HG03520 (cell line): ENCODE measurements around the gene RPP25.
"Not testable (repeated sequence)": the region's sequence is repeated elsewhere in the genome, so short reads cannot be mapped to it uniquely, and the experiment has no call there.

Experiments
- ATAC-seq: cut with Tn5 transposase; IDR thresholded peaks from one replicate; pipeline ENCODE4 v1.9.1; 2021; ENCODE audit warnings: mild to moderate bottlenecking, moderate library complexity; ENCODE audit not compliant: unreplicated experiment

The RPP25 gene

GRCh38 chr15:74924525-74924924, 32.0 kb downstream of the RPP25 start:
- no peak for ATAC-seq

GRCh38 chr15:74920456-74920855, 36.1 kb downstream of the RPP25 start:
- no peak for ATAC-seq

GRCh38 chr15:74917676-74918075, 38.9 kb downstream of the RPP25 start:
- ATAC-seq: no peak

GRCh38 chr15:74913799-74914198, 42.8 kb downstream of the RPP25 start:
- ATAC-seq: not testable (repeated sequence)

- ATAC-seq: no peak
These were observed 43.5 kb downstream of the RPP25 start for GRCh38 chr15:74913041-74913440.

- no peak for ATAC-seq
These were observed 47.9 kb downstream of the RPP25 start for GRCh38 chr15:74908635-74909034.

- ATAC-seq: no peak
These were observed 49.3 kb downstream of the RPP25 start for GRCh38 chr15:74907163-74907870.

- ATAC-seq: peak; percentile 85
These were observed 50.0 kb downstream of the RPP25 start, which contains the start of gene FAM219B for GRCh38 chr15:74906450-74907162. Gene FAM219B (minus strand): TSS chr15:74906851. CDS start chr15:74906800, 51 bp downstream.

- no peak for ATAC-seq
These were observed 50.5 kb downstream of the RPP25 start for GRCh38 chr15:74906067-74906449.
